Head of caudate nucleus (tissue), 42 donors: Measurements from ENCODE around the gene THEM4.

ENCODE experiments used
- DNase-seq, 42 donors: peaks; one replicate each; pipeline versions ENCODE4 v3.0.0 to v3.0.0-alpha.2; 2020 to 2021; ENCODE audit warnings: mixed read lengths in 7 of 42
- intact Hi-C: fragments of 100-400 bp; cut with DNase I; formaldehyde crosslinking; loops from one replicate; pipeline ENCODE4 v1.15.0; 2022

THEM4 gene

DNA sequence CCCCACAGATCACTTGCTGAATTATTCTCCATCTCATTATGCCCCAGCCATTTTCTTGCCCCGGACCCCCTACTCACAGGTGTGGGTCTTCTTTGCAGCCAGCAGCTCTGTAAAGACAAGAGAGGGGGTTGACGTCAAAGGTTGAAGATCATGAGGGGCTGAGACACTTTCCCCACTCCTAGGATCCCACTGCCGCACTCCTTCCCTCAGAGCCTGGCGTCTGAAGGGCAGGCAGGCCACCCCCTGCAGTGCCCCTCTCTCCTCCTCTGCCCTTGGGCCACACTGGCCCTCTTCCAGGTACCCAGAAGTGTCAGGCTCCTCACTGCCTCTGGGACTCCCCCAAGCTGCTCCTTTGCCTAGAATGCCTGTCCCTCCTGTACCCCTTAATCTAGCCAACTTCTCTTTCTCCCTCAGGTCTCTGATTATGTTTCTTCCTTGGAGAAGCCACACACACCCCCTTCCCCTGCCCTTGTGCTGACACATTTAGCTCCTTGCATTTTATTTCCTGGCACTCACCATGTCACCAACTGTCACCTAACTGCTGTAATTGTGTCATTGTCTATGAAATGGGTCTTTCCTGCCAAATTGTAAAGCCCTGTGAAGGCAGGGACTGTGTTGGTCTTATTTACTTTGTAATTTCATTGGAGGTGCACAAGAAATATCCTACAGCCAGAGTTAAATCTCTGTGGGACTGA, 79.8 kb downstream of the THEM4 start:
- no peak for DNase-seq
- intact Hi-C loops: no loop called here

- intact Hi-C loops: no loop called here
- DNase-seq: no peak
Measured at GRCh38 chr1:151828921-151829320, 80.4 kb downstream of the THEM4 start.

DNA sequence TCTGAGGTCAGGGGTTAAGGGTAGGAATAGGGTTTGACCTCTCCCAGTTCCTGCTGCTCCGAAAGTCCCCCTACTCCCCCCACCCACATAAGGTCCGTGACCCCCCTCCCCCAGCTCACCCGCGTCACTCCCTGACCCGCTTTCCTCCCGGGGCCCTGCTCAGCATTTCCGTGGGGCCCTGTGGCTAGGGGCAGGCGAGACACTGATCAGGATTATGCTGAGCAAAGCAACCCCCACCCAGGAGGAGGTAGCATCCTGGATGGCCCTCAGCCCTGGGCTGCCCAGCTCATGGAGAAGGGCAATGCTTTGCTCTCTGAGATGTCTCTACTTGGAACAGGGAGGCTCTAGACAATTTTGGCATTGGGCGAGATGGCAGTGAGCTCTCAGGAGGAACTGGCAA, 81.5 kb downstream of the THEM4 start:
- DNase-seq: no peak
- intact Hi-C loops: no loop called here

GRCh38 chr1:151825751-151826660, 83.3 kb downstream of the THEM4 start:
- intact Hi-C loops: no loop called here
- no peak for DNase-seq

DNA sequence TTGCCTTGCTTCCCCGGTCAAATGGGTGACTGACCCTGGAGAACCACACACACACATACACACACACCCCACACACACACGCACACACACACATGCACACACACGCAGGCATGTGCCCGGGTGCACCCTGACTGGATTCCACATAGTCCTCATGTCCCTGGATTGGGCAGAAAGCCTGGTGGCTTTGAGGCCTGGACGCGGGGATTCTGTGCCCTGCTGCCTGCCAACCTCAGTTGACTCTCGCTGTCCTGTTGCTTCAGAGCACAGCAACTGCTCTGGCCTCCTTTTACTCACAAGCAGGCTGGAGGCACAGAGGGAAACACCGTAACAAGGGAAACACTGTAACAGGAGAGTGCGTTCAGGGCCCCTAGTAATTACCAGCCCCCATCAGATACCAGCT, 84.1 kb downstream of the THEM4 start:
- DNase-seq: peak in 1 of 42 donors; percentile 22
- intact Hi-C loops: no loop called here
